Measurements from ENCODE around the gene HIBCH. TPM values are rescaled to one million over a fixed set of nuclear protein-coding genes. Genes with fewer than 3 reads are reported as not detected.

HIBCH gene
- total RNA-seq, 1 donor from 2014 or later = 4.7 TPM

DNA sequence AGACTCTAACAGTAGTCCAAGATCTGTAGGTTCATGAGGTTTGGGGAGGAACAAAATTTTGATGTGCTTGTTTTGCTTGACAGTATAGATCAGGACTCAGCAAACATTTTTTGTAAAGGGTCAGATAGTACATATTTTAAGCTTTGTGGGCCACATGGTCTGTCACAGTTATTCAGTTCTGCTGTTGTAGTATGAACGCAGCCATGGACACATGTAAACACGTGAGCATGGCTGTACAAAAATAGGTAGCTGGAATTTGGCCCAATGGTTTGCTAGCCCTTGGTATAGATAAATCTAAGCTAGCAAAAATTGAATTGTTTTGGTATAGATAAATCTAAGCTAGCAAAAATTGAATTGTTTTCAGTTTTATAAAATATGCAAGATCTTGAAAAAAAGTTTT is 120.5 kb downstream of the HIBCH start:
- DNase-seq (ENCODE audit: low read depth) (no peak), FAIRE-seq (no peak)
- H3K27me3 ChIP-seq (ENCODE audit: control insufficient read depth, insufficient read depth, low read length) = no peaks in the 10 kb centered on the region
- TF ChIP-seq, protein P1, sequence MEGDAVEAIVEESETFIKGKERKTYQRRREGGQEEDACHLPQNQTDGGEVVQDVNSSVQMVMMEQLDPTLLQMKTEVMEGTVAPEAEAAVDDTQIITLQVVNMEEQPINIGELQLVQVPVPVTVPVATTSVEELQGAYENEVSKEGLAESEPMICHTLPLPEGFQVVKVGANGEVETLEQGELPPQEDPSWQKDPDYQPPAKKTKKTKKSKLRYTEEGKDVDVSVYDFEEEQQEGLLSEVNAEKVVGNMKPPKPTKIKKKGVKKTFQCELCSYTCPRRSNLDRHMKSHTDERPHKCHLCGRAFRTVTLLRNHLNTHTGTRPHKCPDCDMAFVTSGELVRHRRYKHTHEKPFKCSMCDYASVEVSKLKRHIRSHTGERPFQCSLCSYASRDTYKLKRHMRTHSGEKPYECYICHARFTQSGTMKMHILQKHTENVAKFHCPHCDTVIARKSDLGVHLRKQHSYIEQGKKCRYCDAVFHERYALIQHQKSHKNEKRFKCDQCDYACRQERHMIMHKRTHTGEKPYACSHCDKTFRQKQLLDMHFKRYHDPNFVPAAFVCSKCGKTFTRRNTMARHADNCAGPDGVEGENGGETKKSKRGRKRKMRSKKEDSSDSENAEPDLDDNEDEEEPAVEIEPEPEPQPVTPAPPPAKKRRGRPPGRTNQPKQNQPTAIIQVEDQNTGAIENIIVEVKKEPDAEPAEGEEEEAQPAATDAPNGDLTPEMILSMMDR (IDR thresholded peaks at IDR 0.05; ENCODE audit: insufficient read depth, low read length, severe bottlenecking) = no peak
- H3K36me3 ChIP-seq (ENCODE audit: control insufficient read depth, insufficient read depth, low read length) = no peaks in the 10 kb centered on the region
- H3K4me3 ChIP-seq (ENCODE audit: low read depth, low read length) = no peak overlapping the region

DNA sequence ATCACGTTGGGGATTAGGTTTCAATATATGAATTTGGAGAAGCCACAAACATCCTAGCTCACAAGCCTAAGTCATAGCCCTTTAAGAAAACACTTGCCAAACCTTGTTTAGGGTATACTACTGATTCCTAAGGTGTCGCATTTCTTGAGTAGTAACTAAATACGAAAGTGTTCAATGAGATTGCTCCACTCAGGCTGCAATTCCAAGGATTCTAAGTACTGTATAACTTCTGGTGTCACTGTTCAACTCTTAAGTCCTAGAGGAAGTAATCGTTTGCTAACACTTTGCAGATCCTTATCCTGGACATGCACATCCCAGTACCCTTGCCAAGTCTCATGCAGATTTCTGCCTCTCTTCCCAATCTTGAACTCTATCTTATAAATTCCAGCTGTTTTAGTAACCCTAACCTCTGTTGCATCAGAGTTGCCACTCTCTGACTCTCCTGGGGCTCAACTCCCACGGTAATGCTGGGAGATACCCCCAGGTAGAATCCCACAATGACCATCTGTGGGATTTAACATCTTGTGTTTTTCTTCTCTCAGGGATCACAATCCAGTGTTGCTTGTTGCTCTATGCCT is 122.4 kb downstream of the HIBCH start:
- DNase-seq (ENCODE audit: low read depth) = no peak
- TF ChIP-seq, protein P1 (IDR thresholded peaks at IDR 0.05; ENCODE audit: insufficient read depth, low read length, severe bottlenecking) = no peak
- Histone ChIP-seq H3K36me3 (ENCODE audit: control insufficient read depth, insufficient read depth, low read length) (no peaks in the 10 kb centered on the region), H3K4me3 (ENCODE audit: low read depth, low read length) (no peak overlapping the region), H3K27me3 (ENCODE audit: control insufficient read depth, insufficient read depth, low read length) (no peaks in the 10 kb centered on the region)
- no peak for FAIRE-seq

DNA sequence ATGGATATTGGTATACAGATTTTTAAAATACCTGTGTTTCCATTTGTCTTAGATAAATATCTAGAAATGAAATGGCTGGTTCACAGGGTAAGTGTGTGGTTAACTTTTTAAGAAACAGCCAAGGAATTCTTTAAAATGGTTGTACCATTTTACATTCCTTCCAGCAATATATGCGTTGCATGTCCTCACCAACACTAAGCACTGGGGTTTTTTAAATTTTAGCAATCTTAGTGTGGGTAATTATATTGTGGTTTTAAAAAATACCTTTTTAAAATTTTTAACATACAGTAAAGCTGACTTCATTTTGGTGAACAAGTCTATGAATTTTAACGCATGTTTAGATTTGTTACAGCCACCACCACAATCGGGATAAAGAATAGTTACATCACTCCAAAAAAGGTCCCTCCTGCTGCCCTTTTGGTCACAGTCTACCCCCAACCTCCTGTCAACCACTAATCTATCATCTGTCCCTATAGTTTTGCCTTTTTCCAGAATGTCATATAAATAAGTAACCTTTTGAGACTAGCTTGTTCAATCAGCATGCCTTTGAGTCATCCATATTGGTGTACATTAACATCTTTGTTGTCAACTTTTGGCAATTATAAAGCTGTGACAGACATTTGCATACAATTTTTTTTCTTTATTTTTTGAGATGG is 129.0 kb downstream of the HIBCH start:
- FAIRE-seq = no peak
- TF ChIP-seq, protein P1 (IDR thresholded peaks at IDR 0.05; ENCODE audit: insufficient read depth, low read length, severe bottlenecking) = no peak
- no peaks in the 10 kb centered on the region for H3K36me3 ChIP-seq (ENCODE audit: control insufficient read depth, insufficient read depth, low read length)
- no peak for DNase-seq (ENCODE audit: low read depth)
- H3K4me3 ChIP-seq (ENCODE audit: low read depth, low read length) = no peak overlapping the region
- no peaks in the 10 kb centered on the region for H3K27me3 ChIP-seq (ENCODE audit: control insufficient read depth, insufficient read depth, low read length)

DNA sequence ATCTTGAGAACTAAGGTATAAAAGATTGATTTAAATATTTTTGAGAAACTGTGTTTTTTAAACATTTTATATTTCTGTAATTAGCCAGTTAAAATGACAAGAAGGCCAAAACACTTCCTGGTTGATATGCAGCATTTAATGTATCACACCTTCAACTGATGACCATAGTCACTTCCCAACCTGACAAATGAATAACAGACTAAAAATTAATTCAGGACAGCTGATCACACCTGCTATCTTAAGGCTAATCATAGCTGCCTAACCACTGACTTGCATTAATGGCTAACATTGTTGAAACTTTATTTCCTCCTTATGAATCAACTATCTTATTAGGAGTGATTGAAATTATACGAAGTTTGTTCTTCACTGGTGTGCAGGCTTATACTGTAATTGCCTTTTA is 131.3 kb downstream of the HIBCH start:
- H3K36me3 ChIP-seq (ENCODE audit: control insufficient read depth, insufficient read depth, low read length) = no peaks in the 10 kb centered on the region
- TF ChIP-seq, protein P1 (IDR thresholded peaks at IDR 0.05; ENCODE audit: insufficient read depth, low read length, severe bottlenecking) = no peak
- FAIRE-seq (no peak), DNase-seq (ENCODE audit: low read depth) (no peak)
- no peak overlapping the region for H3K4me3 ChIP-seq (ENCODE audit: low read depth, low read length)
- no peaks in the 10 kb centered on the region for H3K27me3 ChIP-seq (ENCODE audit: control insufficient read depth, insufficient read depth, low read length)

DNA sequence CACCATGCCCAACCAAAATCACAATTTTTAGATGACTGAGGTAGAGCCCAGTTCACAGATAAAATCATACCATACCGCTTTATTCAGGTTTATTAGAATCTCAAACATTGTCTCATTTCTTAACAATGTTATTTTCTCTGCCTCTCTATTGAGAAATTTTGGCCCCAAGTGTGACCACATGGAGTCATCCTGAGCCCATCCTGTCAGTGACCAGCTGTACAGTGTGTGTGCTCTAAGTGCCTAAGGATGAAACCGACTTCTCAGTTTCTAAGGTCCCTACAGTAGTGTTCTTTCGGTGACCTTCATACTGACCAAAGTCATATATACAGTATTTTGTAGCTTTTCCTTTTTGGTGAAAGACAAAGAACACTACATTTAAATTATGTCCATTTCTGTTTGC is 133.4 kb downstream of the HIBCH start:
- no peak overlapping the region for H3K4me3 ChIP-seq (ENCODE audit: low read depth, low read length)
- FAIRE-seq (no peak), DNase-seq (ENCODE audit: low read depth) (no peak)
- TF ChIP-seq, protein P1 (IDR thresholded peaks at IDR 0.05; ENCODE audit: insufficient read depth, low read length, severe bottlenecking) = no peak
- H3K36me3 ChIP-seq (ENCODE audit: control insufficient read depth, insufficient read depth, low read length) = no peaks in the 10 kb centered on the region
- no peaks in the 10 kb centered on the region for H3K27me3 ChIP-seq (ENCODE audit: control insufficient read depth, insufficient read depth, low read length)

DNA sequence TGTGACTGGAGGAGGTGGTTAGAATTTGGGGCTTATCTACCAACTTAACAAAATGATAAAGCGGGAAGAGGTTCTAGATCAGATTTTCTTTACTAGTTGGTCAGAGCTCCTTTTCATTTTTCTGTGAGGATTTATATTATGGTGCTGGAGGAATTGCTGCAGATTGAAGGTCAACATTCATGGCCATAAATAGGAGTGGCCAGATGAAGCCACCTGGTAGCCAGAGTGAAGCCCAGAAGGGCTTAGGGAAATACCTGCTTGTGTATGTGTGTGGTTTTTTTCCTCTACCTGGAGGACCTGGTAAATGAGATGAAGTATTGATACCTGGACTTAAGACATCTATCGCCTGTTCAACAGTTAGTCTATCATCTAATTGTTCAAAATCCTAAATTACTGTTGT is 134.2 kb downstream of the HIBCH start:
- TF ChIP-seq, protein P1 (IDR thresholded peaks at IDR 0.05; ENCODE audit: insufficient read depth, low read length, severe bottlenecking) = no peak
- no peak for FAIRE-seq
- no peaks in the 10 kb centered on the region for H3K27me3 ChIP-seq (ENCODE audit: control insufficient read depth, insufficient read depth, low read length)
- no peak overlapping the region for H3K4me3 ChIP-seq (ENCODE audit: low read depth, low read length)
- DNase-seq (ENCODE audit: low read depth) = no peak
- no peaks in the 10 kb centered on the region for H3K36me3 ChIP-seq (ENCODE audit: control insufficient read depth, insufficient read depth, low read length)
